HCT116 (cell line): ENCODE data around the gene AASDH. TPM values are rescaled to one million over a fixed set of nuclear protein-coding genes. Genes with fewer than 3 reads are reported as not detected.

Source experiments
- ATAC-seq: fragments of 200-7000 bp; cut with Tn5 transposase; 2 replicates; pipeline ENCODE4 v1.9.1; 2020; ENCODE audit warnings: mild to moderate bottlenecking, moderate library complexity
- BruUV-seq: library from RNA; stranded (reverse); fragments of 400-500 nt; replicated peaks from 2 replicates; lab custom pipeline; 2021; lab: Mats Ljungman, UMichigan
- CTCF ChIA-PET: fragments of 300-600 bp; sonication (Branson Sonifier 250); formaldehyde crosslinking; loops from one replicate; lab custom pipeline; 2021; ENCODE audit warnings: antibody characterized with exemption; lab: Charles Lee
- POLR2A ChIA-PET: fragments of 300-600, 350-600 bp; sonication (Branson Sonifier 250); formaldehyde crosslinking; loops from one replicate; lab custom pipeline; 2021; ENCODE audit warnings: antibody characterized with exemption; lab: Charles Lee
- RAD21 ChIA-PET, 2 experiments: fragments of 300-600 bp; sonication (Branson Sonifier 250); formaldehyde crosslinking; loops; one replicate each; lab custom pipeline; 2023; ENCODE audit warnings: low total read pairs in 2 of 2; ENCODE audit not compliant: uncharacterized antibody in 2 of 2, unreplicated experiment in 2 of 2, low non-redundant PET in 1 of 2; lab: Charles Lee
- DNase-seq: peaks from one replicate; pipeline ENCODE4 v3.0.0-alpha.2; 2010; ENCODE audit warnings: low read depth, low spot score
- H2AFZ ChIP-seq: fragments of 200-600 bp; shearing (Covaris generic), sonication (generic); 2 replicates; pipeline ENCODE4 v1.6.1; 2017; ENCODE audit warnings: low read depth, mixed run types, mixed read lengths, antibody characterized with exemption, low read length; ENCODE audit not compliant: poor library complexity, severe bottlenecking
- H3K27ac ChIP-seq: 2 replicates; pipeline ENCODE4 v1.5.1; 2012; ENCODE audit warnings: low read depth, low read length
- H3K27me3 ChIP-seq: fragments of 200-600 bp; sonication (generic); 2 replicates; pipeline ENCODE4 v1.6.1; 2016; ENCODE audit warnings: mixed run types, low read length, mixed read lengths; ENCODE audit not compliant: insufficient read depth
- H3K36me3 ChIP-seq, 2 experiments: fragments of 200-500 bp in 1 of 2; fragments of 200-600 bp in 1 of 2; sonication (Bioruptor generic) in 1 of 2; sonication (generic) in 1 of 2; 2 replicates each; pipeline versions ENCODE4 v1.5.1 to v1.6.1; 2014 to 2016; ENCODE audit warnings: low read length in 2 of 2, inconsistent platforms in 1 of 2, mixed read lengths in 1 of 2, mixed run types in 1 of 2; ENCODE audit not compliant: insufficient read depth in 2 of 2, control insufficient read depth in 1 of 2
- H3K4me1 ChIP-seq, 2 experiments: fragments of 200-600 bp in 1 of 2; sonication (generic) in 1 of 2; 2 replicates each; pipeline versions ENCODE4 v1.5.1 to v1.6.1; 2012 to 2017; ENCODE audit warnings: low read length in 2 of 2, inconsistent platforms in 1 of 2, mild to moderate bottlenecking in 1 of 2, mixed read lengths in 1 of 2, mixed run types in 1 of 2, moderate library complexity in 1 of 2; ENCODE audit not compliant: insufficient read depth in 2 of 2, control insufficient read depth in 1 of 2
- H3K4me2 ChIP-seq: fragments of 200-600 bp; sonication (generic); 2 replicates; pipeline ENCODE4 v1.6.1; 2017; ENCODE audit warnings: mixed run types, low read length, mixed read lengths
- H3K4me3 ChIP-seq, 2 experiments: fragments of 200-600 bp in 1 of 2; sonication (generic) in 1 of 2; replicated peaks in 1 of 2; 2 replicates each; pipeline ENCODE4 v1.5.1; 2011 to 2016; ENCODE audit warnings: low read length in 2 of 2, control low read depth in 1 of 2, low read depth in 1 of 2, mild to moderate bottlenecking in 1 of 2, mixed read lengths in 1 of 2, mixed run types in 1 of 2
- H3K79me2 ChIP-seq: fragments of 200-600 bp; sonication (generic); 2 replicates; pipeline ENCODE4 v1.6.1; 2017; ENCODE audit warnings: mild to moderate bottlenecking, mixed run types, low read length, moderate library complexity, mixed read lengths; ENCODE audit not compliant: insufficient read depth
- H3K9ac ChIP-seq: fragments of 200-600 bp; sonication (generic); 2 replicates; pipeline ENCODE4 v1.6.1; 2016; ENCODE audit warnings: low read length, mixed read lengths
- H3K9me2 ChIP-seq: fragments of 200-600 bp; sonication (generic), shearing (Covaris generic); 2 replicates; pipeline ENCODE4 v1.6.1; 2017; ENCODE audit warnings: mixed run types, mild to moderate bottlenecking, moderate library complexity; ENCODE audit not compliant: insufficient read depth
- H3K9me3 ChIP-seq, 2 experiments: fragments of 200-500 bp in 1 of 2; fragments of 200-600 bp in 1 of 2; sonication (Bioruptor generic) in 1 of 2; sonication (generic) in 1 of 2; 2 replicates each; pipeline ENCODE4 v1.6.1; 2014 to 2017; ENCODE audit warnings: low read length in 2 of 2, mixed read lengths in 2 of 2, inconsistent platforms in 1 of 2, low read depth in 1 of 2, mild to moderate bottlenecking in 1 of 2, mixed run types in 1 of 2, moderate library complexity in 1 of 2; ENCODE audit not compliant: control insufficient read depth in 1 of 2, insufficient read depth in 1 of 2
- H4K20me1 ChIP-seq: fragments of 200-600 bp; sonication (generic), shearing (Covaris generic); 2 replicates; pipeline ENCODE4 v1.6.1; 2017; ENCODE audit warnings: mixed run types, mild to moderate bottlenecking, moderate library complexity; ENCODE audit not compliant: insufficient read depth
- CBX3 ChIP-seq: IDR thresholded peaks from 2 replicates; pipeline ENCODE4 v1.6.1; 2012; ENCODE audit warnings: low read depth
- EGR1 ChIP-seq: IDR thresholded peaks from 2 replicates; pipeline ENCODE4 v1.6.1; 2012; ENCODE audit warnings: low read depth
- ELF1 ChIP-seq: IDR thresholded peaks from 2 replicates; pipeline ENCODE4 v1.6.1; 2012; ENCODE audit warnings: low read depth, borderline replicate concordance
- EZH2 ChIP-seq: fragments of 200-600 bp; sonication (generic); IDR thresholded peaks from 2 replicates; pipeline ENCODE4 v1.6.1; 2017; ENCODE audit warnings: antibody characterized with exemption, mixed run types
- FOSL1 ChIP-seq: IDR thresholded peaks from 2 replicates; pipeline ENCODE4 v1.6.1; 2012; ENCODE audit warnings: low read depth
- JUND ChIP-seq: IDR thresholded peaks from 2 replicates; pipeline ENCODE4 v1.6.1; 2012
- POLR2A ChIP-seq: IDR thresholded peaks from 2 replicates; pipeline ENCODE4 v1.7.0; 2011; ENCODE audit warnings: borderline replicate concordance; ENCODE audit not compliant: insufficient read depth, insufficient read length; ENCODE audit errors: extremely low read depth
- POLR2AphosphoS5 ChIP-seq: IDR thresholded peaks from 2 replicates; pipeline ENCODE4 v1.6.1; 2011; ENCODE audit warnings: mild to moderate bottlenecking, low read depth, low read length, moderate library complexity
- SIN3A ChIP-seq: IDR thresholded peaks from 2 replicates; pipeline ENCODE4 v1.6.1; 2012; ENCODE audit warnings: low read depth
- SP1 ChIP-seq: IDR thresholded peaks from 2 replicates; pipeline ENCODE4 v1.6.1; 2012; ENCODE audit warnings: low read depth
- TCF7L2 ChIP-seq: IDR thresholded peaks from 2 replicates; pipeline ENCODE4 v1.7.0; 2011; ENCODE audit warnings: borderline replicate concordance, inconsistent platforms; ENCODE audit not compliant: insufficient read depth, insufficient read length; ENCODE audit errors: extremely low read depth
- YY1 ChIP-seq: IDR thresholded peaks from 2 replicates; pipeline ENCODE4 v1.6.1; 2011; ENCODE audit warnings: low read length, low read depth, moderate library complexity, mild to moderate bottlenecking; ENCODE audit not compliant: insufficient replicate concordance; ENCODE audit errors: extremely low read depth
- ZFX ChIP-seq: fragments of 450-650 bp; IDR thresholded peaks from 2 replicates; pipeline ENCODE4 v1.6.1; 2017
- intact Hi-C: fragments of 100-400 bp; cut with micrococcal nuclease; formaldehyde crosslinking; loops from 2 replicates; pipeline ENCODE4 v1.10.0; 2022
- total RNA-seq: library from RNA; stranded (reverse); gene quantifications from one replicate; pipeline ENCODE4 v1.2.1, GENCODE V29; 2021; ENCODE audit not compliant: unreplicated experiment
- TF ChIP-seq, protein P1 (sequence below): IDR thresholded peaks from 2 replicates; pipeline ENCODE4 v1.6.1; 2011; ENCODE audit warnings: mild to moderate bottlenecking, low read length, moderate library complexity; ENCODE audit not compliant: insufficient replicate concordance; ENCODE audit errors: extremely low read depth
- TF ChIP-seq, protein P2 (sequence below): IDR thresholded peaks from 2 replicates; pipeline ENCODE4 v1.6.1; 2012
- TF ChIP-seq, protein P3 (sequence below): IDR thresholded peaks from 2 replicates; pipeline ENCODE4 v1.6.1; 2012
- TF ChIP-seq, protein P4 (sequence below), 3 experiments: fragments of 200-600 bp in 1 of 3; sonication (generic) in 1 of 3; IDR thresholded peaks in 2 of 3; conservative IDR thresholded peaks in 1 of 3; 2 replicates each; pipeline ENCODE4 v1.5.1; 2012 to 2017; ENCODE audit warnings: low read depth in 2 of 3, low read length in 2 of 3, antibody characterized with exemption in 1 of 3, borderline replicate concordance in 1 of 3, control low read depth in 1 of 3, mild to moderate bottlenecking in 1 of 3, mixed read lengths in 1 of 3, mixed run types in 1 of 3, moderate library complexity in 1 of 3; ENCODE audit not compliant: insufficient read depth in 1 of 3

AASDH gene
- total RNA-seq, 1 experiment from 2014 or later: 13.7 TPM

DNA sequence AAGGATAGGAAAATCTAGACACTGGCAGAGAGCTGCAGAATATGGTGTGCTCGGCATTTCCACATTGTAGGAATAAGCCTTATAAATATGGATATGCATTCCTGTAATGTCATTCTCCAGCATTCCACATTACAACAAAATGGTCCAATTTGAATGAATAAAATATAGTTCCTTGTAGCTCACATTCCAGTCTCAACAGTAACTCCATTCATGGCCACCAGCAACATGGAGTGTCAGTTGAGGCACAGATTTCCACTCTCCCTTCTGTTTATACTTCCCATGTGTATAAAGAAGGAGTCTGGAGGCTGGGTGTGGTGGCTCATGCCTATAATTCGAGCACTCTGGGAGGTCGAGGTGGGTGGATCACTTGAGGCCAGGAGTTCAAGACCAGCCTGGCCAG, 84.5 kb downstream of the AASDH start:
- ChIA-PET RAD21 (no interaction called here), CTCF (no interaction called here), POLR2A (no interaction called here)
- no peak for TF ChIP-seq SP1
- no peak for TF ChIP-seq EGR1
- TF ChIP-seq, protein P1, sequence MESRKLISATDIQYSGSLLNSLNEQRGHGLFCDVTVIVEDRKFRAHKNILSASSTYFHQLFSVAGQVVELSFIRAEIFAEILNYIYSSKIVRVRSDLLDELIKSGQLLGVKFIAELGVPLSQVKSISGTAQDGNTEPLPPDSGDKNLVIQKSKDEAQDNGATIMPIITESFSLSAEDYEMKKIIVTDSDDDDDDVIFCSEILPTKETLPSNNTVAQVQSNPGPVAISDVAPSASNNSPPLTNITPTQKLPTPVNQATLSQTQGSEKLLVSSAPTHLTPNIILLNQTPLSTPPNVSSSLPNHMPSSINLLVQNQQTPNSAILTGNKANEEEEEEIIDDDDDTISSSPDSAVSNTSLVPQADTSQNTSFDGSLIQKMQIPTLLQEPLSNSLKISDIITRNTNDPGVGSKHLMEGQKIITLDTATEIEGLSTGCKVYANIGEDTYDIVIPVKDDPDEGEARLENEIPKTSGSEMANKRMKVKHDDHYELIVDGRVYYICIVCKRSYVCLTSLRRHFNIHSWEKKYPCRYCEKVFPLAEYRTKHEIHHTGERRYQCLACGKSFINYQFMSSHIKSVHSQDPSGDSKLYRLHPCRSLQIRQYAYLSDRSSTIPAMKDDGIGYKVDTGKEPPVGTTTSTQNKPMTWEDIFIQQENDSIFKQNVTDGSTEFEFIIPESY: no peak
- no peak for TF ChIP-seq TCF7L2
- TF ChIP-seq, protein P2, sequence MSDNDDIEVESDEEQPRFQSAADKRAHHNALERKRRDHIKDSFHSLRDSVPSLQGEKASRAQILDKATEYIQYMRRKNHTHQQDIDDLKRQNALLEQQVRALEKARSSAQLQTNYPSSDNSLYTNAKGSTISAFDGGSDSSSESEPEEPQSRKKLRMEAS: no peak
- TF ChIP-seq, protein P3, sequence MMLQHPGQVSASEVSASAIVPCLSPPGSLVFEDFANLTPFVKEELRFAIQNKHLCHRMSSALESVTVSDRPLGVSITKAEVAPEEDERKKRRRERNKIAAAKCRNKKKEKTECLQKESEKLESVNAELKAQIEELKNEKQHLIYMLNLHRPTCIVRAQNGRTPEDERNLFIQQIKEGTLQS: no peak
- TF ChIP-seq EZH2: no peak
- no peak for TF ChIP-seq FOSL1
- no peak for TF ChIP-seq CBX3
- TF ChIP-seq ZFX: no peak
- no peak for TF ChIP-seq POLR2AphosphoS5
- TF ChIP-seq POLR2A: no peak
- TF ChIP-seq, protein P4, sequence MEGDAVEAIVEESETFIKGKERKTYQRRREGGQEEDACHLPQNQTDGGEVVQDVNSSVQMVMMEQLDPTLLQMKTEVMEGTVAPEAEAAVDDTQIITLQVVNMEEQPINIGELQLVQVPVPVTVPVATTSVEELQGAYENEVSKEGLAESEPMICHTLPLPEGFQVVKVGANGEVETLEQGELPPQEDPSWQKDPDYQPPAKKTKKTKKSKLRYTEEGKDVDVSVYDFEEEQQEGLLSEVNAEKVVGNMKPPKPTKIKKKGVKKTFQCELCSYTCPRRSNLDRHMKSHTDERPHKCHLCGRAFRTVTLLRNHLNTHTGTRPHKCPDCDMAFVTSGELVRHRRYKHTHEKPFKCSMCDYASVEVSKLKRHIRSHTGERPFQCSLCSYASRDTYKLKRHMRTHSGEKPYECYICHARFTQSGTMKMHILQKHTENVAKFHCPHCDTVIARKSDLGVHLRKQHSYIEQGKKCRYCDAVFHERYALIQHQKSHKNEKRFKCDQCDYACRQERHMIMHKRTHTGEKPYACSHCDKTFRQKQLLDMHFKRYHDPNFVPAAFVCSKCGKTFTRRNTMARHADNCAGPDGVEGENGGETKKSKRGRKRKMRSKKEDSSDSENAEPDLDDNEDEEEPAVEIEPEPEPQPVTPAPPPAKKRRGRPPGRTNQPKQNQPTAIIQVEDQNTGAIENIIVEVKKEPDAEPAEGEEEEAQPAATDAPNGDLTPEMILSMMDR (IDR thresholded peaks at IDR 0.05 in 2 of 3, conservative IDR thresholded peaks at IDR 0.05 in 1 of 3; ENCODE audit: borderline replicate concordance in 1 of 3, insufficient read depth in 1 of 3, low read depth in 2 of 3, low read length in 2 of 3): no peak
- TF ChIP-seq SIN3A: no peak
- TF ChIP-seq ELF1: no peak
- no peak for TF ChIP-seq JUND
- no peak for TF ChIP-seq YY1
- Histone ChIP-seq H3K4me1 (peaks cover 0 to 29% of the 10 kb centered on the region in 2 experiments; a peak in 3 of 4 replicates), H3K9me2 (no peaks in the 10 kb centered on the region), H3K36me3 (no peaks in the 10 kb centered on the region), H3K4me2 (no peak overlapping the region), H3K27me3 (no peaks in the 10 kb centered on the region), H2AFZ (no peak overlapping the region), H4K20me1 (no peaks in the 10 kb centered on the region), H3K27ac (no peak overlapping the region), H3K9ac (no peak overlapping the region), H3K4me3 (no peak overlapping the region), H3K9me3 (no peaks in the 10 kb centered on the region), H3K79me2 (no peaks in the 10 kb centered on the region)
- DNase-seq (no peak), ATAC-seq (no peak)
- intact Hi-C loops: loop anchor here (10.0 kb wide), 1 partner anchor 428 kb away; no protein-coding TSS in a partner anchor
- BruUV-seq: no TSS peak
